HG03135 (cell line): Measurements from ENCODE around the gene SNX1.
A peak's percentile ranks its signal among the peaks of the same experiment; 100 is the strongest.
"Not testable (repeated sequence)": the region's sequence is repeated elsewhere in the genome, so short reads cannot be mapped to it uniquely, and the experiment has no call there.

Experiments used
- ATAC-seq: cut with Tn5 transposase; IDR thresholded peaks from one replicate; pipeline ENCODE4 v1.9.1; 2021; ENCODE audit warnings: mild to moderate bottlenecking, moderate library complexity; ENCODE audit not compliant: unreplicated experiment

The SNX1 gene

GRCh38 chr15:64072812-64073211, 23.0 kb upstream of the SNX1 start:
- ATAC-seq, result no peak

DNA sequence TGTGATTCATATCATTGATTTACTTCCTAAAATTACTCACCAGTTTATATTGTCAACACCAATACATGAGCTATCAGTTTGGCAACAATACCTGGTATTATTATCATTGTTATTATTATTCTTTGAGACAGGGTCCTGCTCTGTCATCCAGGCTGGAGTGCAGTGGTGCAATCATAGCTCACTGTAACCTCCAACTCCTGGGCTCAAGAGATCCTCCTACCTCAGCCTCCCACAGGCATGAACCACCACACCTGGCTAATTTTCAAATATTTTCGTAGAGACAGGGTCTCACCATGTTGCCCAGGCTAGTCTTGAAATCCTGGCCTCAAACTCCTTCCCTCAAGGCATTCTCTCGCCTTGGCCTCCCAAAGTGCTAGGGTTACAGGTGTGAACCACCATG, 22.3 kb upstream of the SNX1 start:
- ATAC-seq, result not testable (repeated sequence)

DNA sequence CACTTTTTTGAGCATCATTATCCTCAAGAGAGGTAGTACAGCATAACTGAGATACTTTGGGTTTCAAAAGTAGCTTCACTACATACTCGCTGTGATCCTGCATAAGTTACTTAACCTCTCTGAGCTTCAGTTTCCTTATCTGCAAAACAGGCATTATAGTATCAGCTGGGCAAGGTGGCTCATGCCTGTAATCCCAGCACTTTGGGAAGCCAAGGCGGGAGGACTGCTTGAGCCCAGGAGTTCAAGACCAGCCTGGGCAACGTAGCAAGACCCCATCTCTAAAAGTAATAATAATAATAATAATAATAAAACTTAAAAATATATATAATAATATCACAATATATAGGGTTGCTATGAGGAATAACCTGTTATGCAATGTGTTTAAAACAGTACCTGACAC, 13.0 kb upstream of the SNX1 start:
- no peak for ATAC-seq

- no peak for ATAC-seq
Measured at GRCh38 chr15:64089543-64090280, 6.1 kb upstream of the SNX1 start.

GRCh38 chr15:64090527-64090926, 5.3 kb upstream of the SNX1 start:
- no peak for ATAC-seq

- no peak for ATAC-seq
Measured at GRCh38 chr15:64092075-64092820, 3.5 kb upstream of the SNX1 start.

GRCh38 chr15:64092864-64093626, 2.7 kb upstream of the SNX1 start:
- no peak for ATAC-seq

DNA sequence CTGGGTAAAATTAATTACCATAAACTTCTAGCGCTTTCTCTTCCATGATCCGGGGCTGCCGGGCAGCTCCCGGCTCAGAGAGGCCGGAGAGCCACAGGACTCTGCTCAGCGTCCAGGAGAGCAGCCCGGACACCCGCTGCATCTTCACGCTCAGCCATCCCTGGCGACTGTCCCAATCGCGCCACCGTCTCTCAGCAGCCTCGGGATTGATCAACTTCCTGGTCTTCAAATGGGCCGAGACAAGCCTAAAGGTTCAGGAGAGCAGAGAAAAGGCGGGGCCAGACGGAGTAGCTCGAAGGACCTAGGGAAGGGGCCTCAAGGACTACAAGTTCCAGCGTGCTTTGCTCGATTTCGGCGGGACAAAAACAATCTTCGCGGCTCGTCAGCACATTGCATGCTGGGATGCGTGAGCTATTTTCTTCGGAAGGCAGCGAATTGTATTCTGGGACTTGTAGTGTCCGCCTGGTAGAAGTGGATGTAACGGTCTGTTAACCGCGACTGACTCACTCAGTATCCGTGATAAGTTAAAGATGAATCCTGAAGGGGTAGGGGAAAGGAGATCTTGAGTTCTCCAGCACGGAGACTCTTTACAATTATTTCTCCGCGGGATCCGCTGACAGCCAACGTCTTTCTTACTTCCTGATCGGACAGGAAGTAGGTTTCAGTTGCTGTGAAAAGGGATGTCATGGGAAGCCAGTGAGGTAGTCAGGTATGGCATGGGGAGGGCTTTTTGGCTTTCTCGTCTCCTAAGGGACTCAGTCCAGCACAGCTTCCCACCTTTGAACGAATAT, 2.0 kb upstream of the SNX1 start, which contains the start of gene CIAO2A:
Gene CIAO2A (minus strand): TSS at position 212 of the 791 bp plus-strand sequence. CDS start 70 bp downstream, at position 142.
- ATAC-seq, result peak; percentile 66

- no peak for ATAC-seq
Measured at GRCh38 chr15:64095431-64095794, 369 bp upstream of the SNX1 start.

GRCh38 chr15:64096668-64097384, 1.0 kb downstream of the SNX1 start:
- no peak for ATAC-seq

DNA sequence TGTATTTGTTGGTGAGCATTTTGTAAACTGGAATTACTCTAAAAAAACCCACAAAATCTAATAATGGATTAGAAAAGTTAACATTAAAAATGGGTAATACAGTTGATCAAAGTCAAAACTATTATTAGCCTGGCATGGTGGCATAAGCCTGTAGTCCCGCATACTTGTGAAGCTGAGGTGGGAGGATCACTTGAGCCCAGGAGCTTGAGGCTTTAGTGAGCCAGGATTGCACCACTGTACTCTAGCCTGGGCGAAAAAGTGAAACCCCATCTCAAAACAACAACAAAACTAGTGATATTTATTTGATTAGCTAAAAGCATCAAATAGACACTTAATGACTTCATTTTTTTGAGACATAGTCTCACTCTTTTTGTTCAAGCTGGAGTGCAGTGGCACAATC, 3.6 kb downstream of the SNX1 start:
- ATAC-seq, result no peak

- no peak for ATAC-seq
Measured at GRCh38 chr15:64100958-64101357, 5.2 kb downstream of the SNX1 start.

GRCh38 chr15:64102497-64102896, 6.7 kb downstream of the SNX1 start:
- no peak for ATAC-seq

DNA sequence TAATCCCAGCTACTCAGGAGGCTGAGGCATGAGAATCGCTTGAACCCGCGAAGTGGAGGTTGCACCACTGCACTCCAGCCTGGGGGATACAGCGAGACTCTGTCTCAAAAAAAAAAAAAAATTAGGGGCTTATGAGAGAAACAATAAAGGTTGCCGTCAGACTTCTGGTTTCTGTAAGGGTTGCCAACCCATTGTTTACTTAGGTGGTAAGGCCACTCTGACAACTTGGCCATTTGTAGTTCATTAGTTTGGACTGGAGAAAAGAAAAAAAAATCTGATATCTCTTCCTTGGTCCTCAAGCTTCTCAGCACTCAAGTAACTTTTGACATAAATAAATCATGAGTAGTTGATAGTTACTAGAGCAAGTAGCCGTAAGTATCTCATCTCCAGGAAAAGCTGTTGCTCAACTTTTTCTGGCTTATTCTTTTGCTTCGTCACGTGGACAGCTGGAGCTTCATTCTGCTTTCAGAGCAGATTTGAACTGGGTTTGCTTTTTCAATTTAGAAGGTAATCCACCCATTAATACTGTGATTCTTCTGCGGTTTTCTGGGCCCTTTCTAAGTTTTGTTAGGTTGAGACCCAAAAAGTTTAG, 9.4 kb downstream of the SNX1 start:
- ATAC-seq, result no peak

DNA sequence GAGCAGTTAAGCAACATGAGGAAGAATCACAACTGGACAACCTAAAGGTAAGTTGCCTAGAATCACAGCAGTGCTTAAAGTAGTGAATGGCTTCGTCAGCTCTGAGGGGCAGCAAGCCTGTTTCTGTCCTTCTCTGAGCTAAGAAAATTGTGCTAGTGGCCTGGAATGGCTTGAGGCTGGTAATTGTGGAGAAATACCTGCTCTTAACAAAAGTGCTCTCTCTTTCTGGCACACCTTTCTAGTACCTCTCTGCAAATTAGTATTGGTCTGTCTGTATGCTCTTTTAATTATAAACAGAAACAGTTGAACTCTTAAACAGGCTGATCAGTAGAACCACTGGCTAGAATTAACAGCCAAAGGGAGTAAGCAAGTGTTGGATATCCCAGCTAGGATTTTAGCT, 11.6 kb downstream of the SNX1 start:
- ATAC-seq, result no peak

DNA sequence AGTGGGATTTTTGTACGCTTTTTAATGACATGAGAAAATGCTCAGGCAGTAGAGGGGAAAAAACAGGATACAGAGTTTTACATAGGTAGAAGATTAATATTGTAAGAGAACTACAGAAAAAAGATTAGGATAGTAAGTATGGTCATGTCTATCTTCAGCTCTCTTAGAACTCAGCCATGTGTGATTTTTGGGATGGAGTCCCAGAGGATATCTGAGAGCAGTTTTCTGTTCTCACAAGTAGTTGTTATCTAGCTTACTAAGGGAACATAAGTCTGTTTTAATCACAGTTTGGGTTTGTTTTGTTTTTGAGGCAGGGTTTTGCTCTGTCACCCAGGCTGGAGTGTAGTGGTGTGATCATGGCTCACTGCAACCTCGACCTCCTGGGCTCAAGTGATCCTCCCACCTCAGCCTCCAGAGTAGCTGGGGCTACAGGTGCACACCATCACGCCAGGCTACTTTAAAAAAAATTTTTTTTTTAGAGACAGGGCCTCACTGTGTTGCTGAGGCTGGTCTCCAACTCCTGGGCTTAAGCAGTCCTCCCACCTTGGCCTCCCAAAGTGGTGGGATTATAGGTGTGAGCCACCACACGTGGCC, 14.4 kb downstream of the SNX1 start:
- not testable (repeated sequence) for ATAC-seq

GRCh38 chr15:64110950-64111678, 15.3 kb downstream of the SNX1 start:
- ATAC-seq, result no peak

GRCh38 chr15:64111679-64112050, 15.9 kb downstream of the SNX1 start:
- ATAC-seq, result no peak
